PC-3 (cell line): ENCODE measurements around the gene ANKFN1.

Source experiments
- CTCF ChIP-seq: fragments of 300-600 bp; sonication (generic); conservative IDR thresholded peaks from 2 replicates; pipeline ENCODE4 v1.5.1; 2017; ENCODE audit warnings: antibody characterized with exemption, low read depth, mild to moderate bottlenecking, low read length
- EZH2 ChIP-seq: fragments of 300-600 bp; sonication (generic); IDR thresholded peaks from one replicate; pipeline ENCODE4 v1.6.1; 2017; ENCODE audit warnings: antibody characterized with exemption, mild to moderate bottlenecking, low read length; ENCODE audit not compliant: unreplicated experiment
- EZH2phosphoT487 ChIP-seq: fragments of 300-600 bp; sonication (generic); IDR thresholded peaks from 2 replicates; pipeline ENCODE4 v1.6.1; 2018; ENCODE audit warnings: mild to moderate bottlenecking, antibody characterized with exemption, low read length, borderline replicate concordance

DNA sequence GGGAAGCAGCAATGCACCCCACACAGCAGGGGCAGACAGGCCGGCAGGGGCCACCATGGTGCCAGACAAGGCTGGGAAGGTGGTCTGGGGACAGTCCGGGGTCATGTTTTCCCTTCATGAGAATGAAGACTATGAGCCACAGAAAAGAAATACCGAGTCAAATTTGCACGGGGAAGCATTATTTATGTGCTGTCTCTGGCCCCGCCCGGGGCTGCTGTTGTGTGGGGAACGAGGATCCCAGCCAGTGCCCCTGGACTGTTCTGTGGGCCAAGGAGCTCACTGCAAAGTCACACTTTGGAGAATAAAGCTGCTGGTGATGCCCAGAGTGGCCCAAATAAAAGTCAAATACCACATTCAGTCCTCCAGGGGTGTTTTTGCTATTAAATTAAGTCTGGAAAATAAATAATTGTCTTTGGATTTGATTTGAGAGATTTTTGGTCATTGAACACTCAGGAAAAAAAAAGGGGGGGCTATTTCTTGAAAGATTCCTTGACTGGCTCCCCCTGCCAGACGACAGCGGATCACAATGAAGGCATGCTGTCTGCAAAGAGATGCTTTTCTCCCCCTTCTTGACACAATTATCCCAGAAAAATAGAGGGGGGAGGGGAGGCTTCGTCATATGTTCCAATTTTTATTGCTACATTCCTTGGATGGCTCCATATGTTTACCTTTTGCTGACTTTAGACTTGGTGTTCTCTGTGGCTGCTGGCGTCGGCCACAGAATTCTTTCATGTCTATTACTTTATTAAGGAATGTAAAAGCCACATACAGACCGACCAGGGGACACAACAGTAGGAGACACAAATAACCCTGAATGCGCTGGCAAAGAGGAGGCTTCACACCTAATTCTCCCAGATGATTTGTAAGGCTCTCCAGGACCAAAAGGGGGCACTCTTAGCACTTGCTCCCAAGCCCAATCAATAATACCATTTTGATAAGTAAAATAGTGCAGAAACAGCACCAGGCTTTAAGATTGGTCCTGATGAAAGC, 27.1 kb upstream of the ANKFN1 start:
- peak; percentile 60 for TF ChIP-seq CTCF
- no peak for TF ChIP-seq EZH2phosphoT487
- no peak for TF ChIP-seq EZH2
